ENCODE data around the gene COX5A. TPM values are rescaled to one million over a fixed set of nuclear protein-coding genes. Genes with fewer than 3 reads are reported as not detected.

Gene COX5A
- polyA plus RNA-seq, 2 donors = 196 to 331 TPM

GRCh38 chr15:74962671-74963070 is 24.8 kb upstream of the COX5A start:
- 72 to 83% methylated on average over 2 of the region's 2 CpGs for WGBS, 2 donors
- Histone ChIP-seq H3K4me3 (ENCODE audit: low read depth in 1 of 2, low read length in 2 of 2) (no peak overlapping the region), H3K27me3 (ENCODE audit: control insufficient read depth in 1 of 2, insufficient read depth in 2 of 2, low read length in 2 of 2) (peaks cover 0 to 10% of the 10 kb centered on the region in 2 donors), H3K9me3 (ENCODE audit: control insufficient read depth in 2 of 2, insufficient read depth in 1 of 2, low read depth in 1 of 2, low read length in 1 of 2) (no peaks in the 10 kb centered on the region), H3K4me1 (ENCODE audit: control insufficient read depth in 2 of 2, insufficient read depth in 2 of 2, low read length in 1 of 2) (peaks cover 0 to 4% of the 10 kb centered on the region in 2 donors), H3K36me3 (ENCODE audit: control insufficient read depth in 2 of 2, insufficient read depth in 2 of 2, low read length in 1 of 2) (no peaks in the 10 kb centered on the region), H3K27ac (ENCODE audit: low read depth in 2 of 2, low read length in 1 of 2) (no peak overlapping the region)

GRCh38 chr15:74962219-74962618 is 24.3 kb upstream of the COX5A start:
- H3K27me3 ChIP-seq (ENCODE audit: control insufficient read depth in 1 of 2, insufficient read depth in 2 of 2, low read length in 2 of 2) = peaks cover 0 to 10% of the 10 kb centered on the region in 2 donors
- H3K4me1 ChIP-seq (ENCODE audit: control insufficient read depth in 2 of 2, insufficient read depth in 2 of 2, low read length in 1 of 2) = peaks cover 0 to 8% of the 10 kb centered on the region in 2 donors
- H3K9me3 ChIP-seq (ENCODE audit: control insufficient read depth in 2 of 2, insufficient read depth in 1 of 2, low read depth in 1 of 2, low read length in 1 of 2) = no peaks in the 10 kb centered on the region
- H3K36me3 ChIP-seq (ENCODE audit: control insufficient read depth in 2 of 2, insufficient read depth in 2 of 2, low read length in 1 of 2) = no peaks in the 10 kb centered on the region
- no peak overlapping the region for H3K27ac ChIP-seq (ENCODE audit: low read depth in 2 of 2, low read length in 1 of 2)
- 86 to 92% methylated on average over 8 of the region's 8 CpGs for WGBS, 2 donors
- no peak overlapping the region for H3K4me3 ChIP-seq (ENCODE audit: low read depth in 1 of 2, low read length in 2 of 2)

- peaks cover 0 to 10% of the 10 kb centered on the region in 2 donors for H3K4me1 ChIP-seq (ENCODE audit: control insufficient read depth in 2 of 2, insufficient read depth in 2 of 2, low read length in 1 of 2)
- H3K9me3 ChIP-seq (ENCODE audit: control insufficient read depth in 2 of 2, insufficient read depth in 1 of 2, low read depth in 1 of 2, low read length in 1 of 2) = no peaks in the 10 kb centered on the region
- H3K4me3 ChIP-seq (ENCODE audit: low read depth in 1 of 2, low read length in 2 of 2) = no peak overlapping the region
- no peaks in the 10 kb centered on the region for H3K36me3 ChIP-seq (ENCODE audit: control insufficient read depth in 2 of 2, insufficient read depth in 2 of 2, low read length in 1 of 2)
- peaks cover 0 to 10% of the 10 kb centered on the region in 2 donors for H3K27me3 ChIP-seq (ENCODE audit: control insufficient read depth in 1 of 2, insufficient read depth in 2 of 2, low read length in 2 of 2)
- no peak overlapping the region for H3K27ac ChIP-seq (ENCODE audit: low read depth in 2 of 2, low read length in 1 of 2)
- 66 to 77% methylated on average over 5 of the region's 5 CpGs for WGBS, 2 donors
Observed at GRCh38 chr15:74961616-74962015, 23.7 kb upstream of the COX5A start.

DNA sequence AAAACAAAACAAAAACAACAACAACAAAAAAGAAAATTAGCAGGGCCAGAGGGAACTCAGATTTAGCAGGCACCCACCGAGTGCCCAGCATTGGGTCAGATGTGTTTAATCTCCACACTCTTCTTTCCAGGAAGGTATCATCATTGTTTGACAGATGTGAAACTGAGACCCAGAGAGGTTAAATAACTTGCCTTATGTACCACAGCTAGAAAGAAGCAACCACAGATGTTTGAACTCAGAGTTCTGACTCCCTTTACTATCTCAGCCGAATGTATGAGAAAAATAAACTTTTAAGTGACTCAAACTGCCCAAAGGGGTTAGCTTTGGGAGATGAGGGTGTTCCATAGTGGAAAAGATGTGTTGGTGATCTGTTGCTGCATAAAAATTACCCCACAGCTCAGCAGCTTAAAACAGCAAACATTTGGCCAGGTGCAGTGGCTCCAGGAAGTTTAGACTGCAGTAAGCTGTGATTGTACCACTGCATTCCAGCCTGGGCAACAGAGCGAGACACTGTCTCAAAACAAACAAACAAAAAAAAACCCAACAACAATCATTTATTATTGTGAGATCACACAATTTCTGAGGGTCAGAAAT is 23.2 kb upstream of the COX5A start:
- Histone ChIP-seq H3K27me3 (ENCODE audit: control insufficient read depth in 1 of 2, insufficient read depth in 2 of 2, low read length in 2 of 2) (peaks cover 0 to 10% of the 10 kb centered on the region in 2 donors), H3K36me3 (ENCODE audit: control insufficient read depth in 2 of 2, insufficient read depth in 2 of 2, low read length in 1 of 2) (no peaks in the 10 kb centered on the region), H3K27ac (ENCODE audit: low read depth in 2 of 2, low read length in 1 of 2) (no peak overlapping the region), H3K4me3 (ENCODE audit: low read depth in 1 of 2, low read length in 2 of 2) (no peak overlapping the region), H3K9me3 (ENCODE audit: control insufficient read depth in 2 of 2, insufficient read depth in 1 of 2, low read depth in 1 of 2, low read length in 1 of 2) (no peaks in the 10 kb centered on the region), H3K4me1 (ENCODE audit: control insufficient read depth in 2 of 2, insufficient read depth in 2 of 2, low read length in 1 of 2) (peaks cover 0 to 12% of the 10 kb centered on the region in 2 donors)
- WGBS, 2 donors = 40 to 43% methylated on average over 3 of the region's 3 CpGs

- Histone ChIP-seq H3K4me1 (ENCODE audit: control insufficient read depth in 2 of 2, insufficient read depth in 2 of 2, low read length in 1 of 2) (peaks cover 5 to 19% of the 10 kb centered on the region in 2 donors), H3K36me3 (ENCODE audit: control insufficient read depth in 2 of 2, insufficient read depth in 2 of 2, low read length in 1 of 2) (no peaks in the 10 kb centered on the region), H3K4me3 (ENCODE audit: low read depth in 1 of 2, low read length in 2 of 2) (no peak overlapping the region), H3K9me3 (ENCODE audit: control insufficient read depth in 2 of 2, insufficient read depth in 1 of 2, low read depth in 1 of 2, low read length in 1 of 2) (no peaks in the 10 kb centered on the region), H3K27me3 (ENCODE audit: control insufficient read depth in 1 of 2, insufficient read depth in 2 of 2, low read length in 2 of 2) (peaks cover 0 to 10% of the 10 kb centered on the region in 2 donors), H3K27ac (ENCODE audit: low read depth in 2 of 2, low read length in 1 of 2) (no peak overlapping the region)
- 71 to 76% methylated on average over 1 of the region's 1 CpG for WGBS, 2 donors
Observed at GRCh38 chr15:74960286-74960685, 22.4 kb upstream of the COX5A start.

DNA sequence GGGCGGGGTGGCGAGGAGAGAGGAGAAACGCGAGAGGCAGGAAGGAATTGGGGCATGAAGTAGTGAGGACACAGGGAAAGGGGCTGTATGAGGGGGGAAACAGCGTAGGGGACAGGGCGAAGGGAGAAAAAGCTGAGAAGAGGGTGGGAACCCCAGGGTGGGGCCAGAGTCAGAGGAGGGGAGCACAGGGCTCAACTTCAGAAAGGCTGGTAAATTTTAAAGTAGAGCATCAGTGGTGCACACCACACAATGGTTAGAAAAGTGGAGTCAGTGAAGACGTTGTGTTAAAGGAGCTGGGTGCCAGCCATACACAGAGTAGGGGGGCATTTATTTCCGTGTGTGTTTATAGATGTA is 21.7 kb upstream of the COX5A start:
- Histone ChIP-seq H3K4me1 (ENCODE audit: control insufficient read depth in 2 of 2, insufficient read depth in 2 of 2, low read length in 1 of 2) (peaks cover 5 to 23% of the 10 kb centered on the region in 2 donors), H3K4me3 (ENCODE audit: low read depth in 1 of 2, low read length in 2 of 2) (no peak overlapping the region), H3K9me3 (ENCODE audit: control insufficient read depth in 2 of 2, insufficient read depth in 1 of 2, low read depth in 1 of 2, low read length in 1 of 2) (no peaks in the 10 kb centered on the region), H3K36me3 (ENCODE audit: control insufficient read depth in 2 of 2, insufficient read depth in 2 of 2, low read length in 1 of 2) (no peaks in the 10 kb centered on the region), H3K27ac (ENCODE audit: low read depth in 2 of 2, low read length in 1 of 2) (no peak overlapping the region), H3K27me3 (ENCODE audit: control insufficient read depth in 1 of 2, insufficient read depth in 2 of 2, low read length in 2 of 2) (peaks cover 0 to 10% of the 10 kb centered on the region in 2 donors)
- 28 to 38% methylated on average over 8 of the region's 8 CpGs for WGBS, 2 donors

GRCh38 chr15:74958908-74959585 is 21.2 kb upstream of the COX5A start:
- WGBS, 2 donors = 7% methylated on average over 47 of the region's 47 CpGs
- H3K4me1 ChIP-seq (ENCODE audit: control insufficient read depth in 2 of 2, insufficient read depth in 2 of 2, low read length in 1 of 2) = peaks cover 5 to 23% of the 10 kb centered on the region in 2 donors

DNA sequence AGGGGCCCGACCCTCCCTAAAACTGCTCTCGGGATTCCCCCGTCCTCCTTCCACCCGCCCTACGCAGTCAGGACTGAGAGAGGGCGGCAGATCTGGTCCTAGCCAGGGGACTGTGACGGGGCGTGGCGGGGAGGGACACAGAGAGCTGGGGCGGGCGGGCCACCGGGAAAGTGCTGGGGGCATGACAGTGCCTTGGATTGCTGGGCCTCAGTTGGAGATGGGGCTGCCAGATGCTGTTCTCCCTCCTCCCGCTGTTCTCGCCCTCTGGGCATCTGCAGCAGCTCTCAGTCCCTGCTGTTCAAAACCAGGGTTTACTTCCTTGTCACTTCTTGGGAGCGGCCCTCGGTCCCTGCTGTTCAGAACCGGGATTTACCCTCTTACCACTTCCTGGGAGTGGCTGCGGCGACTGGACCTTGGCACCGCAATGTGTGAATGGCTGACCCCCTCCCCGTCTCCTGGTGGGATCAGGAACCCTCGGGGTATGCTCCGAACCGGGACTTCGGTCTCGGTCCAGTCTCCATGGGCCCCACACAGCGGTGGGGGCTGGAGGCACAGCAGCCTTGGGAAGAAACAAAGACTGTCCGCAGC is 20.5 kb upstream of the COX5A start:
- Histone ChIP-seq H3K9me3 (ENCODE audit: control insufficient read depth in 2 of 2, insufficient read depth in 1 of 2, low read depth in 1 of 2, low read length in 1 of 2) (no peaks in the 10 kb centered on the region), H3K36me3 (ENCODE audit: control insufficient read depth in 2 of 2, insufficient read depth in 2 of 2, low read length in 1 of 2) (no peaks in the 10 kb centered on the region), H3K27ac (ENCODE audit: low read depth in 2 of 2, low read length in 1 of 2) (no peak overlapping the region), H3K27me3 (ENCODE audit: control insufficient read depth in 1 of 2, insufficient read depth in 2 of 2, low read length in 2 of 2) (peaks cover 0 to 10% of the 10 kb centered on the region in 2 donors), H3K4me1 (ENCODE audit: control insufficient read depth in 2 of 2, insufficient read depth in 2 of 2, low read length in 1 of 2) (peaks cover 5 to 23% of the 10 kb centered on the region in 2 donors), H3K4me3 (ENCODE audit: low read depth in 1 of 2, low read length in 2 of 2) (peak overlapping the region; percentile 2 to 11)
- 2 to 3% methylated on average over 26 to 28 of the region's 28 CpGs for WGBS, 2 donors

More at GRCh38 chr15:74958908-74959585, 21.2 kb upstream of the COX5A start:
- H3K4me3 ChIP-seq (ENCODE audit: low read depth in 1 of 2, low read length in 2 of 2) = peak overlapping the region; percentile 2 to 11
- H3K27me3 ChIP-seq (ENCODE audit: control insufficient read depth in 1 of 2, insufficient read depth in 2 of 2, low read length in 2 of 2) = peaks cover 0 to 10% of the 10 kb centered on the region in 2 donors
- no peaks in the 10 kb centered on the region for H3K36me3 ChIP-seq (ENCODE audit: control insufficient read depth in 2 of 2, insufficient read depth in 2 of 2, low read length in 1 of 2)
- no peaks in the 10 kb centered on the region for H3K9me3 ChIP-seq (ENCODE audit: control insufficient read depth in 2 of 2, insufficient read depth in 1 of 2, low read depth in 1 of 2, low read length in 1 of 2)
- H3K27ac ChIP-seq (ENCODE audit: low read depth in 2 of 2, low read length in 1 of 2) = no peak overlapping the region

DNA sequence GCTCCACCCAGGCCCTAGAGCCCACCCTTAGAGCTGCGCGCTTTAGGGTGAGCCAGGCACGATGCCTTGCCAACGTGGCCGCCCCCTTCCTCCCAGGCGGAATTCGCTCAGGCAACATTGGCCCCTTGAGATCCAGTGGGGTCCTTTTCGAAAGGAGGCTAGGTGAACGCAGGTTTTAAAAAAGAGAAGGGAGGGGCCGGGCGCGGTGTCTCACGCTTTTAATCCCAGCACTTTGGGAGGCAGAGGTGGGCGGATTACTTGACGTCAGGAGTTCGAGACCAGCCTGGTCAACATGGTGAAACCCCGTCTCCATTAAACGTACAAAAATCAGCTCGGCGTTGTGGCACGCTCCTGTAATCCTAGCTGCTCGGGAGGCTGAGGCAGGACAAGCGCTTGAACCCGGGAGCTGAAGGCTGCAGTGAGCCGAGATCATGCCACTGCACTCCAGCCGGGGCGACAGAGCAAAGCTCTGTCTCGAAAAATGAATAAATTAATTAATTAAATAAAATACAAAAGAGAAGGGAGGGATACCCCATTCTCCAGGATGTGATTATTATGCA is 19.7 kb upstream of the COX5A start:
- H3K9me3 ChIP-seq (ENCODE audit: control insufficient read depth in 2 of 2, insufficient read depth in 1 of 2, low read depth in 1 of 2, low read length in 1 of 2) = no peaks in the 10 kb centered on the region
- 4 to 6% methylated on average over 28 of the region's 28 CpGs for WGBS, 2 donors
- peaks cover 0 to 10% of the 10 kb centered on the region in 2 donors for H3K27me3 ChIP-seq (ENCODE audit: control insufficient read depth in 1 of 2, insufficient read depth in 2 of 2, low read length in 2 of 2)
- peaks cover 5 to 23% of the 10 kb centered on the region in 2 donors for H3K4me1 ChIP-seq (ENCODE audit: control insufficient read depth in 2 of 2, insufficient read depth in 2 of 2, low read length in 1 of 2)
- H3K36me3 ChIP-seq (ENCODE audit: control insufficient read depth in 2 of 2, insufficient read depth in 2 of 2, low read length in 1 of 2) = no peaks in the 10 kb centered on the region
- peak overlapping the region; percentile 74 to 89 for H3K27ac ChIP-seq (ENCODE audit: low read depth in 2 of 2, low read length in 1 of 2)
- peak overlapping the region; percentile 48 to 50 for H3K4me3 ChIP-seq (ENCODE audit: low read depth in 1 of 2, low read length in 2 of 2)

Data from esophagus (tissue), 2 donors.